Breast epithelium (tissue), 3 donors: ENCODE measurements around the gene TCOF1.

Experiments
- POLR2A ChIP-seq: fragments of 450-650 bp; IDR thresholded peaks from one replicate; pipeline ENCODE4 v1.6.1; 2016; ENCODE audit warnings: antibody characterized with exemption, mild to moderate bottlenecking, moderate library complexity
- POLR2AphosphoS5 ChIP-seq, 3 donors: sonication (generic); formaldehyde crosslinking; IDR thresholded peaks; one replicate each; pipeline ENCODE4 v1.6.1; 2017; ENCODE audit warnings: antibody characterized with exemption in 3 of 3
- TF ChIP-seq, protein P1 (sequence below), 3 donors: fragments of 450-650 bp; IDR thresholded peaks; one replicate each; pipeline ENCODE4 v1.5.1; 2016 to 2017; ENCODE audit warnings: antibody characterized with exemption in 3 of 3, mild to moderate bottlenecking in 3 of 3, moderate library complexity in 3 of 3

GRCh38 chr5:150393096-150393645 is 35.7 kb downstream of the TCOF1 start:
- TF ChIP-seq, protein P1, sequence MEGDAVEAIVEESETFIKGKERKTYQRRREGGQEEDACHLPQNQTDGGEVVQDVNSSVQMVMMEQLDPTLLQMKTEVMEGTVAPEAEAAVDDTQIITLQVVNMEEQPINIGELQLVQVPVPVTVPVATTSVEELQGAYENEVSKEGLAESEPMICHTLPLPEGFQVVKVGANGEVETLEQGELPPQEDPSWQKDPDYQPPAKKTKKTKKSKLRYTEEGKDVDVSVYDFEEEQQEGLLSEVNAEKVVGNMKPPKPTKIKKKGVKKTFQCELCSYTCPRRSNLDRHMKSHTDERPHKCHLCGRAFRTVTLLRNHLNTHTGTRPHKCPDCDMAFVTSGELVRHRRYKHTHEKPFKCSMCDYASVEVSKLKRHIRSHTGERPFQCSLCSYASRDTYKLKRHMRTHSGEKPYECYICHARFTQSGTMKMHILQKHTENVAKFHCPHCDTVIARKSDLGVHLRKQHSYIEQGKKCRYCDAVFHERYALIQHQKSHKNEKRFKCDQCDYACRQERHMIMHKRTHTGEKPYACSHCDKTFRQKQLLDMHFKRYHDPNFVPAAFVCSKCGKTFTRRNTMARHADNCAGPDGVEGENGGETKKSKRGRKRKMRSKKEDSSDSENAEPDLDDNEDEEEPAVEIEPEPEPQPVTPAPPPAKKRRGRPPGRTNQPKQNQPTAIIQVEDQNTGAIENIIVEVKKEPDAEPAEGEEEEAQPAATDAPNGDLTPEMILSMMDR (IDR thresholded peaks at IDR 0.05): no peak
- TF ChIP-seq POLR2A (no peak), POLR2AphosphoS5 (IDR thresholded peaks at IDR 0.05) (no peak)
